Cerebellar nuclear complex (tissue), 1 donor: ENCODE measurements around the gene ULK1.
"Not testable (repeated sequence)": the region's sequence is repeated elsewhere in the genome, so short reads cannot be mapped to it uniquely, and the experiment has no call there.

ENCODE experiments used
- DNase-seq, 2 experiments: peaks; one replicate each; lab custom pipeline; 2025; lab: John Stamatoyannopoulos, UW

ULK1 gene

GRCh38 chr12:131862084-131862441 is 32.4 kb upstream of the ULK1 start:
- no peak for DNase-seq

- DNase-seq, result no peak
These were observed 31.8 kb upstream of the ULK1 start for GRCh38 chr12:131862600-131862993.

GRCh38 chr12:131862994-131863710 is 31.3 kb upstream of the ULK1 start:
- DNase-seq, result no peak

- DNase-seq, result no peak
These were observed 30.6 kb upstream of the ULK1 start for GRCh38 chr12:131863711-131864396.

- DNase-seq, result no peak
These were observed 30.0 kb upstream of the ULK1 start for GRCh38 chr12:131864469-131864868.

- no peak for DNase-seq
These were observed 29.1 kb upstream of the ULK1 start for GRCh38 chr12:131865180-131865875.

GRCh38 chr12:131867471-131867870 is 27.0 kb upstream of the ULK1 start:
- no peak for DNase-seq

GRCh38 chr12:131867891-131868675 is 26.3 kb upstream of the ULK1 start:
- DNase-seq, result no peak

GRCh38 chr12:131869871-131870418 is 24.5 kb upstream of the ULK1 start:
- no peak for DNase-seq

- no peak for DNase-seq
These were observed 22.7 kb upstream of the ULK1 start for GRCh38 chr12:131871677-131872076.

GRCh38 chr12:131872154-131873051 is 22.0 kb upstream of the ULK1 start:
- no peak for DNase-seq

GRCh38 chr12:131873293-131873692 is 21.1 kb upstream of the ULK1 start:
- DNase-seq, result no peak

GRCh38 chr12:131874972-131875371 is 19.4 kb upstream of the ULK1 start:
- not testable (repeated sequence) for DNase-seq

GRCh38 chr12:131877216-131877615 is 17.2 kb upstream of the ULK1 start:
- DNase-seq, result not testable (repeated sequence)

- DNase-seq, result not testable (repeated sequence)
These were observed 16.0 kb upstream of the ULK1 start for GRCh38 chr12:131878436-131878835.

- no peak for DNase-seq
These were observed 11.5 kb upstream of the ULK1 start for GRCh38 chr12:131882804-131883520.

- no peak for DNase-seq
These were observed 10.9 kb upstream of the ULK1 start for GRCh38 chr12:131883521-131883900.

GRCh38 chr12:131885076-131885475 is 9.3 kb upstream of the ULK1 start:
- not testable (repeated sequence) for DNase-seq

- DNase-seq, result no peak
These were observed 8.8 kb upstream of the ULK1 start for GRCh38 chr12:131885543-131886057.

GRCh38 chr12:131891722-131892121 is 2.7 kb upstream of the ULK1 start:
- DNase-seq, result not testable (repeated sequence)
